GM18511 (cell line): ENCODE measurements around the gene DCHS1.

Source experiments
- ATAC-seq: cut with Tn5 transposase; IDR thresholded peaks from one replicate; pipeline ENCODE4 v1.9.1; 2021; ENCODE audit warnings: mild to moderate bottlenecking, moderate library complexity; ENCODE audit not compliant: unreplicated experiment

DCHS1 gene

DNA sequence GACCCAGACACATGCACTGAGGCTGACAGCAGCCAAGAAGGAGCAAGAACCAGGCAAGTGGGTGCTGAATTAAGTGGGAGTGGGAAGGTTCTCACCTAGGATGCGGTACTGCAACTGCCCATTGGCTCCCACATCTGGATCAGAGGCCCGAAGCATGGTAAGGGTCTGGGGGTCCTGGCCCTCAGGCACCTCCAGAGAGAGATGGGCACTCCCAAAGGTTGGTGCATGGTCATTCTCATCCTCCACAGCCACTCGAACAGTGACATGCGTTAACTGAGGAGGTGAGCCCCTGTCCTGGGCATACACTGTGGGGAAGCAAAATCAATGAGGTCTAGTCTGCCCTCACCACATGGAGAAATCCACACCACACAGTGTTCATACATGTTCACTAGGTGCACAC lies 27.1 kb downstream of the DCHS1 start:
- ATAC-seq = no peak

DNA sequence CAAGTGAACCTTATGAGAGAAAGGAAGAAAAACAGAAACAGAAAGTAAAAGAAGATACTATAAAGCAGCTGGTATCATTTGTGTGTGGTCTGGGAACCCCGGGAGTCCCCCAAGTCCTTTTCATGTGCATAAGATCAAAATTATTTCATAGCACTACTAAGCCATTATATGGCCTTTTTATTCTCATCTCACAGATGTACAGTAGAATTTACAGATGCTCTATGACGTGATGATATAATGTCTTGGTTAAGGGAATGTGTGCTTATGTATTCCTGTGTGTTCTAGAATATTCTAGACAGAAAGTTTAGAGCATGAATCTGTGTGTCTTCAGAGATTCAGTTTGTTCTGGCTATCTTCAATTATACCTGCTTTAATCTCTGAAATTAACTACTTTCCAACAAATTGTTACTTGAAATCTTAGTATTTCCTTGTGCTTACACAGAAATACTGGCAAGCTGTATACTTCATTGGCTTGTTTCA lies 27.8 kb downstream of the DCHS1 start:
- ATAC-seq = peak; percentile 80

DNA sequence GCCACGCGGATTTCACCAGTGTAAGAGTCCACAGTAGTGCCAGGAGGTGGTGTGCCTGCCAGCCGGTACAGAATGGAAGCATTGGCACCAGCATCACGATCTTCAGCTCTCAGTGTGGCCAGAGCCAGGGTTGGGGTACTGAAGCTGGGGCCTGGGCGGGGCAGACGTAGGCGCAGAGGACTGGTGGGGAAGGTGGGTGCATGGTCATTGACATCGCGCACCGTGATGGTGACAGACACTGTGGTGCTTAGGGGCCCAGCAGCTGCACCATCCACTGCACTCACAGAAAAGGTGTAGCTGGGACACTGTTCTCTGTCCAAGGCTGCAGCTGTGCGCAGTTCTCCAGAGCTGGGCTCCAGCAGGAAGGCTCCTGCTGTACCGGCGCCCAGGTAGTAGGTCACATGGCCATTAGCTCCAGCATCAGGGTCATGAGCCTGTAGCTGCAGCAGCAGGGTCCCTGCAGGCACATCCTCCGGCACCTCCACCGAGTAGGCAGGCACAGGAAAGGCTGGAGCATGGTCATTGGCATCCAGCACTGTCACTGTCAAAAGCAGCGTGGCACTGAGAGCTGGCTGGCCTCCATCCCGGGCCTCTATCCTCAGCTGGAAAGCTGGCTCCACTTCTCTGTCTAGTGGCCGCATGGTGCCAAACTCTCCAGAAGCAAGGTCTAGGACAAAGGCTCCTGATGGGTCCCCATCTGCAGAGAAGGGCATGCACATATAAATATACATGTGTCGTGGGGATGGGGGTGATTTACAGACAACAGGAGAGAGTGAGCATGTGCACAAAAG lies 28.4 kb downstream of the DCHS1 start:
- no peak for ATAC-seq

DNA sequence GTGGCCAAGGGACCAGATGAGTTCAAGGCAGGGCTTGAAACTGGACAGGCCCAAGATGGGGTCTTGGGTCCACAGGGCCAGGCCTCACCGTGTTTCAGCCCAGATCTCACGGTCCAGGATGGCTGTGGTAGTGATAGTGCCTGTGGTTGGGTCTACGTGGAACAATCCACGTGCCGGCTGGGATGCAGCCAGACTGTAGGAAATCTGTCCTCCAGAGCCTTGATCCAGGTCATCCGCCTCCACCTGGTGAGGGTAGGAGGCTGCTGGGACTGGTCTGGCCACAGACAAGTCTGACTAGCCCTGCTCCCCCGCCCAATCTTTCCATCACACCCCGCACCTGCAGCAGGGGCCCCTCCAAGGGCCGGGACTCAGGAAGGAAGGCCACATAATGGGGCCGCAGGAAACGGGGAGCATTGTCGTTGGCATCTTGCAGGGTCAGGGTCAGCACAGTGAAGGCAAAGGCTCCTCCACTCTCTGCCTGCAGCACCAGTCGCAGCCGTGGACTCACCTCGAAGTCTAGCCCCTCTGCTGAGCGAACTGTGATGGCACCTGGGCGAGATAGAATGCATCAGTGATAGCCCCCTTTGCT lies 29.7 kb downstream of the DCHS1 start:
- ATAC-seq = no peak

DNA sequence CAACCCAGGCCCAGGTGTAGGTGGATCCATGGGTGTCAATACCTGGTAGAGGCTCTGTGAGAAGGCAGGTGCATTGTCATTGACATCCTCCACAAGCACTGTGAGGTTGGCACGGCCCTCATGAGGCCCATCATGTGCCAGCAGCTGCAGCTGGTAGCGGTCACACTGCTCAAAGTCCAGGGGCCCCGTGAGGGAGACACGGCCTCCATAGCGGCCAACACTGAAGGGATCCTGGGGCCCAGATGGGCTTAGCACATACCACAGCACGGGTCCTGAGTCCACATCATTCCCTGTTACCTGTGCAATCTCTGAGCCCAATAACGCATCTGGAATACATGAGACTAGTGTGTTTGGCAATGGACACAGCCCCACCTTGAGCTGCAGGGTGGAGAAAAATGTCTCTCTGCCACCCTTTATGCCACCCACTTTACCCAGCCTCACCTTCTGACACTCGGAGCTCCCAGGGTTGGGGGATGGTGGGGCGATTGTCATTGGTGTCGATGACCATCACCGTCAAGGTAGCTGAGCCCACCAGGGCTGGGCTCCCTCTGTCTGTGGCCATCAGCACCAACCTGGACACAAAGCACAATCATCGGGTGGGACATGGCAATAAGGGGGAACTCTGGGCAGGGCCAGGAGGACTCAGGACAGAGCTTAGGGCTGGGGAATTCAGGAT lies 30.3 kb downstream of the DCHS1 start:
- no peak for ATAC-seq

DNA sequence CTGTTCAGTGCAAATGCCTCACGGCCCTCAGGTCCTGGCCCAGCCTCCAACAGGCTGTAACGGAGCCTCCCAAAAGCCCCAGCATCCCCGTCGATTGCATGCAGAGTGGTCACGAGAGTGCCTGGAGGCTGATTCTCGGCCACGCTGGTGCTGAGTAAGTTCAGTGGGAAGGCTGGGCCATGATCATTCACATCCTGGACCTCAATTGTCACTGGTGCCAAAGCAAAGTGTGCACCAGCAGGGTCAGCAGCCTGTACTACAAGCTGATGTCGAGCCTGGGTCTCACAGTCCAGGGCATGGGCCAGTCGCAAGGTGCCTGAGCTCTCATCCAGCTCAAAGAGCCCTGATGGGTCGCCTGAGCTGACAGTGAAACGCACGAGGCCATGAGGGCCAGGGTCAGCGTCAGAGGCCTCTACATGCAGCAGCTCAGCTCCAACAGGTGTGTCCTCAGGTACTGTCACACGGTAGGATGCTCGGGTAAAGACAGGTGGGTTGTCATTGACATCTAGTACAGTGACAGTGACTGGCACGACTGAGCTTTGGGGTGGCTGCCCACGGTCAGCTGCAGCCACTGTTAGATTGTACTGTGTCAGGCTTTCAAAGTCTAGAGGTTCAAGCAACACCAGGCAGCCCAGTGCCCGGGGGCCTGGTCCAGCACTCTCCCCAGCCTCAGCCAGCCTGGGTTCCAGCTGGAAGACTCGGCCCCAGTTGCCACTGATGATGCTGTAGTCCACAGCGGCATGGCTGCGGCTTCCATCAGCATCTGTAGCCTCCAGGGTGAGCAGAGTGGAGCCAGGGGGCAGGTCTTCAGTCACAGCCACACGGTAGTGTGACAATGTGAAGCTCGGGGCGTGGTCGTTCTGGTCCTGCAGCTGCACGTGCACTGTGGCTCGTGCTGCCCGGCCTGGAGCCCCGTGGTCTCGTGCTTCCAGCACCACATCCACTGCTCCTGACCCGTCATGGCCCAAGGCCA lies 31.9 kb downstream of the DCHS1 start:
- no peak for ATAC-seq

DNA sequence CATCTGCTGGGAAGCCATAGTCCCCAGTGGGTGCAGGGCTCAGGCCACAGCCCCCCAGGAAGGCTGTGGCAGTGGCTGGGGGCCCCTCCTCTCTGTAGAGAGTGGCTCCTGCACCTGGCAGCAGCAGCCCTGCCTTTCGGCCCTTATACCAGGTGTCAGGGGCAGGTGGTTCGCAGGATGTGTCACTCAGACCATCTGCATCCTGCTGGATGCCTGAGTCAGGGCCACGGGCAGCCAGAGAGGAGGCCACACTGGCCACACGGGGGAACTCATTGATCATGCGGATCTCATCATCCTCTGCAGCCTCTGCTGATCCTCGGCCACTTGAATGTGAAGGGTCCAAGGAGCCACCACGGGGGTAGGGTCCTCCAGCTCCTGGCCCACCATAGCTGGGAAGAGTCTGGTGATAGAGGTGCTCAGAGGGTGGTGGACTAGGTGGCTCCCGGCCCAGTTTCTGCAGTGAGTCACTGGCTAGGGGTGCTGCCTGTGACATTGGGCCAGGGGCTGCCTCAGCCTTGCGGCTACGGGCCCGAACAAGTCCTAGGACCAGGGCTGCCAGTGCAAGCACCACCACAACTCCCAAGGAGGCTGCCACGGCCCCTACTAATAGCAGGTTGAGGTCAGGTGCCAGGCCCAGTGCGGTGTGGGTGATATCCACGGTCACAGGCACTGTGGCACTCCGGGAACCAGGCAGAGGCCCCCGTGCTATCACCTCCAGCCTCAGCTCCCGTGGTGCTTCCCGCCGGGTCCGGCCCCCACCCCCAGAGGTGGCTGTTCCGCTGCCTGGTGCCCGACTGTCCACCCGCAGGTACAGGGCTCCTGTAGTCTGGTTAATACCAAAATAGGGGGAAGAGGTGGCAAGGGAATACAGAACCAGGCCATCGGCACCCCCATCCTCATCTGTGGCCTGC lies 33.1 kb downstream of the DCHS1 start:
- no peak for ATAC-seq

DNA sequence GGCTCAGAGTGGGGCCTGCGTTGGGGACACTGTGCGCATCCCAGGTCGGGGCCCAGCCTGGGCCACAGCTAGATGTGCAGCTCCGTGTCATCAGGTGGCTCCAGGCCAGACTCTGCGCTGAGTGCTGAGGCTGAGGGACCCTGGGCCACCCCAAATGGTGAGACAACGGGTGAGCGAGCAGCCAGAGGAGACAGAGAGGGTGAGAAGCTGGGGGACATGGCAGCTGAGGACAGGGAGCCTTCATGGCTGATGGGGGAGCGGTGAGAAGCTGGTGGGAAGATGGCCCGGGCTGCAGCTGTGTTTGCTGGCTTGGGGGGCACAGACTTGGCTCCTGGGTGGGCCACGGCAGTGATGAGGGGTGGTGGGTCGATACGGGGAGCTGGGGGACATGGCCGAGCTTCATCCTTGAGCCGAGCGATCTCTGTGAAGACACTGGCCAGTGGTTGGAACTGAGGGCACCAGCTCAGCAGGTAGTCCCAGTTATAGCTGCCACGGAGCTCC lies 33.8 kb downstream of the DCHS1 start:
- ATAC-seq = no peak

DNA sequence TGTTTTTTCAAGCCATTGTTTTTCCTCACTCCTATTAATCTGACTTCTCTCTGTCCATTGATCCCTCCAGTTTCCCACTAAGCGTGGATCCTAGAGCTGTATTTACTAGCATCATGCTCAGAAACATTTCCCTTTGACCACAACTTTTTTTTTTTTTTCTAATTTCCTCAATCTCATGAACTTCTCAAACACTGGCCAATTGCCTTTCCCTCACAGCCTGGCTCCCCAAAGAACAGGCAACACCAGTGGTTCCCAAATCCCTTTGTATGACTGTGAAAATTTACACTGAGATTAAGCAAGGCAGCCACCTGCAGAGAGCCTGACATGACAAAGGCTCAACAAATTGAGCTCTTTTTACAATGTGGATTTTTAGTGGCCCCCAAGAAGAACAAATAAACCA lies 35.0 kb downstream of the DCHS1 start:
- ATAC-seq = no peak

DNA sequence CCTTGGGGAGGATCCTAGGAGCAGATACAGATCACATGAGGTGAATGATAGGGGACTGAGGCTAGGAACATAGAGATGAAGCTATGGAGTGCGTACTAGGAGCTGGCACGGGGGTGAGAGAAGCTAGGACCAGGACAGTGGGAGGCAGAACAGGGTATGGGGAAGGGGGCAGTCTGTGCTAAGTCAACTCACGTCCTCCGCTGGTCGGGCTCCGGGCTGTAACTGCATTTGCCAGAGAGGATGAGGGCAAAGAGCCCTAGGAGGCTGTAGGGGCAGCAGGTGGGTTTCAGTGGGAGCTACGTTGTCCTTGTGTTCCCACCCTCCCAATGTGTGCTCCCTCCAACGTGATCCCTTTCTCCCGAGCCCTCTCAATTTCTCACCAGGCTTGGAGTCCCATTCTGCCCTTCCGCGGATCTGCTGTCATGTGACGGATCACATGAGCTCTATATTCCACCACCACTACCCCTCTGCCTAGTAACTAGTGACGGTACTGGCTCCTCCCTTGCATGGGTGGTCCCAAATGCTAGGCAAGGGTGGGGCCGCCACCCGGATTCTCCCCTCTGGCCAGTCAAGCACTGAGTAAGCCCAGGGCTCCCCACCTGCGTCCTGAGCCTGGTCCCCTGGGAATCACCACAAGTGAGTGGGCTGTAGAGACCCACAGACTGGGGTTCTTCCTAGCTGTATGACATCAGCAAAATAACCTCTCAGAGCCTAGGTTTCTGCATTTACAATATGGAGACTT lies 36.4 kb downstream of the DCHS1 start, which contains the start of gene TPP1:
Gene TPP1 (minus strand): TSS at position 419 of the 742 bp plus-strand sequence. CDS start 22 bp downstream, at position 397.
- ATAC-seq = peak; percentile 99

DNA sequence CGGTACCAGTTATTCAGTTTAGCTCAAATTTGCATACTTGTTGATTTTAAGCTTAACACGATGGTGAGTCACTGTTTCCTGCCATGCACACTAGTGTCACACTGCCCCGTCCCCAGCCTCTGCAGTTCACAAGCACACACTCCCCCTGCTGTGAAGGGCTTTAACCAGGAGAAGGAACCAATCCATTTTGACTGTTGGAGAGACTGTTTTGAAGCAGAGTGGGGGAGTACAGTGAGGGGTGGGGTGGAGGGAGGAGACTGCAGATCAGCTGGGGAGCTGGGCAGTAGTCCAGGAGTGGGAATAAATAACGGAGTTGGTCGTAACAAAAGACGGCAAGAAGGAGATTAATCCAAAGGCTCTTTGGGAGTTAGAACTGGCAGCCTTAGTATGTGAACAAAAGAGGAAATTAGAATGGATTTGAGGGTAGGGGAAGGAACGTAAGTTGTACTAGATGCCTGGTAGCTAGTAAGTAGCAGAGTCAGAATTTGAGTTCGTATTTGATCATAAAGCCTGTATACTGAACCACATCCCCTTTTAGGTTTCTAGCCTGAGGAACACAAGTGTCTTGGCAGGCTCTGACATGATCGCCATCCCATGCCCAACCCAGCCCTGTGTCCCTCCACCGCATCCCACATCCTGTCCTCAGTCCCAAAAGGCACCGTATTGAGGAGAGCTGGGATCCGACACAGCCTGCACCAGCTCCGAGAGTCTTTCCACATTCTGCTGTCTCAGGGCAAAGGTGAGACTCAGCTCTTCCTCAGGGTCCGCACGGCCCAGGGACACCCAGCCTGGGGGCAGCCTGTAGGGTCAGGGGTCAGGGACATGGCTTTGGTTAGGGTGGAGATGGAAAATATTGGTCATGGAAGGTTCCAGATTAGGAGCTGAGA lies 37.2 kb downstream of the DCHS1 start:
- ATAC-seq = peak; percentile 24

DNA sequence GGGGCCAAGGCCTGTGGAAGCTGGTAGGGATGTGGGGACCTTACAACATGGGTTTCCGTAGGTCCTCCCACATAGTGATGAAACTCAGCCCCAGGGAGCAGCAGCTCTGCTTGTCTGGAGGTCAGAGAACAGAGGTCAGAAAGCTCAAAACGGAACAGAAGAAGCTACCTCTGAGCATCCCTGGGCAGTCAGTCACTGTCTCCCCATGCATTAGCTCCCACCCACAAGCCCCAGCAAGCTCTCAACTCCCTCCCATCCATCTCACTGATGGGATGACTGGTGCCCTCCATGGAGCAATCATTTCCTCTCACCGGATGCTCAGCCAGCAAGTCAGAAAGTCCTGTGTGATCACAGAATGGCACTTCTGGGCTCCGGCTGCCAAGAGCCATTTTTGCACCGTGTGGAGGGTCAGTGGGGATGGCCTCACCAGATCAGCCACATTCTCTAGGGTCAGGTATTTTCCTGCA lies 38.3 kb downstream of the DCHS1 start:
- ATAC-seq = no peak

DNA sequence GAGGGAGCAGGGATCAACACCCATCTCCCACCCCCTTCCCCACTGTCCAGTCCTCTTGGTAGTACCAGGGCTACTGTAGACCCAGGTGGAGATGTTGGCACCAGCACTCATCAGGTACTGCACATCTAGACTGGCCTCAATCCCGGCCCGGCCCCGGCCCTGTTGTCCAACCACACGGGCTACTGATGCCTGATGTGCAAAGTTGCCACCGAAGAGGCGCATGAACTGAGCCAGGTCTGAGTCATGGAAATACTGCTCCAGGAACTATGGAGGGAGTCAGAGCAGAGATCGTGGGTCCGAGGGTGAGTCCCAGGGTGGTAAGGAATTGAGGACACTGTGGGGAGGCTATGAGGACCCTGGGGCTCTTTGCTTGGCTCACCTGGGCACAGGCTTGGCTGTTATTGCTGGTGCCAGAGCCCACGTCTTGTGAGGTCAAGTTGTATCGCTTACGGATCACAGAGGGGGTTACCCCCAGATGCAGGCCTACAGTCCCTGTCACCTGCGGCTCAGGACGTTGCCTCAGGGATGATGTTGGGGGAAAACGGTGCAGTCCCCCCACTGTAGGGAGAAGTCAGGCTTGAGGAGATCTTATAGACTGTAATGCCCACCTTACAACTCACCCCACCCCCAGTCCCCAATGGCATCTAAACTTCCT lies 38.9 kb downstream of the DCHS1 start:
- no peak for ATAC-seq

DNA sequence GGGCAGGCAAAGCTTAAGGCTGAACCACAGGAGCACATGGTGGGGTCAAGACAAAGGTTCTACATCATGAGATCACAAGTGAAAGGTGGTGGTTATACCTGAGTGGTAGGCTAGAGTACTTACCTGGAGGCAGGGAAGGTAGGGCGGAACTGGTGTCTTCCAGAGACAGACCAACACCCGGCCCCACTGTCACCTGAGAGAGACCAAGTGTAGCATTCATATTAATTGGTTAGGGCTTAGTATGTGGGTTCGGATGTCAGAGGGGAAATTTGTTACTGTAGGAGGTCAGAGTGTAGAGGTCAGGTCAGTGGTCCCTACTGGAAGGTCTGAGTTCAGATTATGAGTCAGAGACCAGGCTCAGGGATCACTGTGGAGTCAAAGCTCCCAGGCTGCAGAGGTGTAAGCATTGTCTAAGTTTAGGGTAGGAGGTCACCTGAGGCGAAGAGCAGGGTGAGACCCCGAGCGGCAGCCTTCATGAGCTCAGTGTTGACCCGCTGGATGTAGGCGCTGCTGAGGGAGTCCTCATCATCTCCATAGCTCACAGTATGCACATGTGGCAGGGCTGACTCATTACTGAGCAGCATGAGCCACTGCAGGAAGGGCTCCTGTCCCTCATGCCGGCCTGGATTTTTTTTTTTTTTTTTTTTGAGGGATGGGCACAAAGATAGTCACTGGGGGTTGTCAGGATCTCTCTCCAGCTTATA lies 39.6 kb downstream of the DCHS1 start:
- no peak for ATAC-seq

DNA sequence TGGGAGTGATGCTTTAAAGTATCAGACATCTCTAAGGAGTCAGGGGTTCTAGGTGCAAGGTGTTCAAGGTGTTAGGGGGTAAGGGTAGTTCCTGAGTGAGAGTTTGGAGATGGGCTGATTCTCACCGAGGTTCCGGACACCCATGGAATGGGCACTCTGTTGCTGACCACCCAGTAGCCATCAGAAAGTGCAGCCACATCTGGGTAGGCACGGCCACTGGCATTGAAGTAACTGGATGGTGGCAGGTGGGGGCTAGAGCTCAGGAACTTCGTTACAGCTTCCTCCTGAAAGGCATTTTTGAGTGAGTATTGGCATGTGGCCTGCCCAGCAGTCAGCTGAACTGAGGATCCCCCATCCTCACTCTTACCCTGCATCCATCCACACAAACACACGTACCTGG lies 40.6 kb downstream of the DCHS1 start:
- no peak for ATAC-seq

DNA sequence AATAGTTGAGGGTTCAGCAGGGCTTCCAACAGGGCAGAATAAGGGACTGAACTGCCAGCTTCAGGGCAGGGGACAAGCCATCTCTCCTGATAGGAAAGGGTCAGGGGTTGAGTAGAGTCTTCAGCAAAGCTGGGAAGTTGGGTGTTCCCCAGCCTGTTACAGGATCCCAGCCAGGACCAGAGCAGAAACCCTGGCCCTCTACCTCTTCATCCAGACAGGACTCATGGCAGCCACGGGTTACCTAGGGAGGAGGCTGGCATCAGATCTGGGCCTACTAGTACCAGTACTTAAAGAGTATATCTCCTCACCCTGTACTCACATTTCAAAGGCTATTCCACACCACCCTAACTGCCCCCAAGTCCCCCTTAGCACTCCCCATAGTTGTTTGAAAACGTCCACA lies 41.2 kb downstream of the DCHS1 start:
- ATAC-seq = no peak

DNA sequence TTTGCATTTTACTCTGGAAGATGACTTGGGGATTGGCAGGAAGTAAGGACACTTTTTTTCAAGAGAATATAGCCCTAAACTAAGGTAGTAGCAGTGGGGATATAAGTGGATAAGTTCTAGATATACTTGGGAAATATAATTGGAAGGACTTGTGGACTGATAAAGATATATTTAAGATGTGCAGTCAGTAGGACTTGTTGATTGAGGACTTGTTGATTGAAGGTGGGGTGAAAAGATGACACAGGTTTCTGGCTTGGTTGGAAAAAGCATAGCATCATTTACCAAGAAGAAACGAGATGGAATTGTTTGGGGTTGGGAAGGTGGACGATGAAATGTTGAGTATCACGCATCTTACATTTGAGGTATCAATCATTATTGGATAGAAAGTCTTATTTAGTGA lies 42.1 kb downstream of the DCHS1 start:
- ATAC-seq = no peak
